LNCAP (cell line): ENCODE measurements around the gene COA1.

Experiments
- TF ChIP-seq, protein P1 (sequence below): fragments of 450-650 bp; IDR thresholded peaks from 2 replicates; pipeline ENCODE4 v1.5.1; 2017; ENCODE audit warnings: mild to moderate bottlenecking

COA1 gene

DNA sequence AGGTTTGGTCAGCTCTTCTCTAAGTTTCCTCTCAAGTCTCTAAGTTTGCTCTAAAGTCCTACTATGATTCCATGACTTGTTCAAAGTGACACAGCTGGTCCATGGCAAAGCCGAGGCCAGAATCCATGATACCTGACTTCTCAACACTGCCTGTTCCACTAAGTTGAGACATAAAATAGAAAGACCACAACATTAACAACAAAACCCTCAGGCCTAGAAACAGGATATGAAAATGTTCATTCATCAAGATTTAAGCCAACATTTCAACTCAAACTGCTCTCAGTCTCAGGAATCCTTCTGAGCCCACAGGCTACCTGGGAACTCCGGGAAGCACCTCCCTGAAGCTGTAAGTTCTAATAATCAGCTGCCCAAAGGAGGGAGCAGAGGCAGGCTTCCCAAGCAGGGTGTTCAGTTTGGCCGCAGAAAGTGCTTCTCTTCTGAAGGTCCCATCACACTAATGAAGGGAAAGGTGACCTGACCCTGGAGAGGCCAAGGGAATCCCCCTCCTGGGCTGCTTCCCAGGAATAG, 83.6 kb downstream of the COA1 start:
- TF ChIP-seq, protein P1, sequence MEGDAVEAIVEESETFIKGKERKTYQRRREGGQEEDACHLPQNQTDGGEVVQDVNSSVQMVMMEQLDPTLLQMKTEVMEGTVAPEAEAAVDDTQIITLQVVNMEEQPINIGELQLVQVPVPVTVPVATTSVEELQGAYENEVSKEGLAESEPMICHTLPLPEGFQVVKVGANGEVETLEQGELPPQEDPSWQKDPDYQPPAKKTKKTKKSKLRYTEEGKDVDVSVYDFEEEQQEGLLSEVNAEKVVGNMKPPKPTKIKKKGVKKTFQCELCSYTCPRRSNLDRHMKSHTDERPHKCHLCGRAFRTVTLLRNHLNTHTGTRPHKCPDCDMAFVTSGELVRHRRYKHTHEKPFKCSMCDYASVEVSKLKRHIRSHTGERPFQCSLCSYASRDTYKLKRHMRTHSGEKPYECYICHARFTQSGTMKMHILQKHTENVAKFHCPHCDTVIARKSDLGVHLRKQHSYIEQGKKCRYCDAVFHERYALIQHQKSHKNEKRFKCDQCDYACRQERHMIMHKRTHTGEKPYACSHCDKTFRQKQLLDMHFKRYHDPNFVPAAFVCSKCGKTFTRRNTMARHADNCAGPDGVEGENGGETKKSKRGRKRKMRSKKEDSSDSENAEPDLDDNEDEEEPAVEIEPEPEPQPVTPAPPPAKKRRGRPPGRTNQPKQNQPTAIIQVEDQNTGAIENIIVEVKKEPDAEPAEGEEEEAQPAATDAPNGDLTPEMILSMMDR = no peak

DNA sequence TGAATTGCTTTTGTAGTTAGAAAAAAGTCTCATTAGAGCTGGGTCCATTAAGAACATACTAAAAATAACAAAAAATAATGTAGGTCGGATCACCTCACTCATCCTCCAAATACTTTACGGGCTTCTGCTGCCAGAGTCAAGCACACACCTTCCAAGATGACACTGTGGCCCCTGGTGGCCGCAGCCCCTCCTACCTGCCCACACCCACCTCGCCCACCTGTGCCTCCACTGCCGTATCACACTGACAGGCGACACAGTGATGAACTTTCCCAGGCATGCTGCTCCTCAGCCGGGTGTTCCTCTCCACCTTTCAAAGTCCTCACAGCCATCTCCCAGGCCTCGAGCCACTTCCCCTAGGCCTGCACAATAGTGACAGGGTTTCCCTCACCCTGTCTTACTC, 85.5 kb downstream of the COA1 start:
- TF ChIP-seq, protein P1 = no peak

DNA sequence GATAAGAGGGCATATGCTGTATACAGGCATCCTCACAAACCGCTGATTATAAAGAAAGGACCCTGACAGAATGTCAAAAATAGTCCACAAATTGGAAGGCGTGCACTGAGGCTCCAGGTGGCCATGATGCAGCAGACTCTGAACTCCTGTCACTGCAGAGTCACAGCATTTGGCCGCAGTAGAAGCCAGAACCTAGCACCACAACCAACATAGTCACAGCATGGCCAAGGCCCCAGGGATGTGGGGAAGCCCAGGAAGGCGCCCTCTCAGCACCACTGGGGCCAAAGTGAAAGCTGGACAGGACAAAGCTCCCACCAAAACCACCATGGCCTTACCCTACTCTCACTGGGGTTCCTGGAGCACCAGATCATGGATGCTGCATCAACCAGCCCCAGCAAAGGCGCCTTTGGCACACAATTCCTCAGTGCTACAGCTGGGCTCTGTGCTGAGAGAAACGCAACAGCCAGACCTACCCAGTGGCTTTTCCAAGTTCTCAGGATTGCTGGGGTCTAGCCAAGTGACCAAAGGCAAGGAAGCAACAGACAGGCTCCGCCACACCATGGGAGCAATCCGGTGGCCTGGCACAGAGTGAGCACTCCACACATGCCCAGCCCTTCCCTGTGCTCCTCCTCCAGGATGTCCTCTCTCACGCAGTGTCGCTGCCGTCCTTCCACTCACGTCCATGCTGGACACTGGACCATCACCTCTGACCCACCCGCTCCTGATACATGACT, 86.3 kb downstream of the COA1 start:
- TF ChIP-seq, protein P1 = no peak

DNA sequence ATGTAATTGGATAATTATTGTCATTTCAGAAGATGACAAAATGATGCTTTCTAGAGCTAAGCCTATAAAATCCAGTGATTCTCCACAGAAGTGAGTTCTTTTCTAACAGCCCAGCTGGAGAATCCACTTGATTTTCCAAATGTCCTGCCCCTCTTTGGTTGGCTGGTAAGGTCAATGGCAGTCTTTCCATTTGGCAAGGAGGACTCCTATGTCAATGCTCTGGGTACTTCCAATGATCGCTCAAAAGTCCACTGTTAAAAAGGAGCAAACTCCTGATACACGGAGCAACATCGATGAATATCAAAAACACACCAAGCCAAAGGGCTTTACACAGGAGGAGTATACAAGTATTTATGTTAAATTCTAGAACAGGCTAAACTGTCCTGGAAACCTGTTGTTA, 88.6 kb downstream of the COA1 start:
- TF ChIP-seq, protein P1 = no peak

DNA sequence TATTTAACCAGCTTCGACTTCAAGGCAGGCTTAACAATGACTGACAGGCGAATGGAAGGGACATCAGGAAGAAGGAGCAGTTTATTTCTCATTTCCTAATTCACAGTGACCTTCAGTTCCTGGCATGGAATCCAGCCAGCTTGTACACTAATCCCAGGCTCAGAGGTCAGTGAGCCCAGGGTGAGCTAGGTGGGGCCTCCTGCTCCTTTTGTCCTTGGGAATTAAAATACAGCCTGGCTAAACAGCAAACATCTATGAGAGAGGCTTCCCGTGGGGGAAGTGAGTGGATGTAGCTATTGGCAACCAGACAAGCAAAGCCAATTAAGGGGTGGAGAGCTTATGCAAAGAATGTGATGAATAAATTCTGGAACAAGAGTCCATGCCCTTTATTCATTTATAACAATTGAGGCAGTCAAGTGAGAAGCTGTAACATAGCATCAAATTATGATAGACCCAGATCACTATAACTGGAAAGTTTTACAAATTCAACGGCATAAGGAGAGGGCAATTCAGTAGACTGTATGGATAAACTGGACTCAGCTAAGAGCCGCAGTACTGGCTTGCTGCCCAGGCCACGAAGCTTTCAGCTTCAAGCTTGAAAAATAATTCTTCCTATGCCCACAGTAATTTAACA, 89.3 kb downstream of the COA1 start:
- TF ChIP-seq, protein P1 = no peak

DNA sequence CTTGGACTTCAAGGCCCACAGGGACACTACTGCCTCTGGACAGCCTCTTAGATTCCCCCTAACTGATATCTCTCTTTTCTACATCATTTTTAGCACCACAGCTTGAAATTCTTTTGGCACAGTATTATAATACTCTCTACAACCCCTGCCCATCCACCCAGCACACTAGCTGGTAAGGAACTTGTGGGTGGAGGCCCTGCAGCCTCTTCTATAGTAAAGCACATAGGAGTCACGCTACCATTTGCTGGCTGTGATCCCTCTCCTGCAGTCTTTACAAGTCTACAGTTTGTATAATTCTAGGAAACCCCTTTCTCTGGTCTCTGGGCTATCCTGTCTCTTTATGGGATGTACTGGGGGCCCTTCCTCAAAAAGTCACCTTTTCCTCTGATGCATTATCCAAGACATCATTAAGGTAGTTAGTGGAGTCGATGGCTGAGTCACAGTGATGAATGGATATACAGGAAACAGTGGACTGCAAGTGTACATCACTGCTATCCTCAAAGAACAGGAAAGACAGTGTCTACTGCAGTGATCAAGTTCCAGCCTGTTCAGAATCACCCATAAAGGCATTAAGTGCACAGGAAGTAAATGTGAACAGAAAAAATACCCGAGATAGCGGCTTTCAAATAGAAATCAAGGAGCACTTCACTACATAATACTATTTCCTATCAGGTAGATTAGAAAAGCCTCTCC, 92.1 kb downstream of the COA1 start:
- TF ChIP-seq, protein P1 = no peak

DNA sequence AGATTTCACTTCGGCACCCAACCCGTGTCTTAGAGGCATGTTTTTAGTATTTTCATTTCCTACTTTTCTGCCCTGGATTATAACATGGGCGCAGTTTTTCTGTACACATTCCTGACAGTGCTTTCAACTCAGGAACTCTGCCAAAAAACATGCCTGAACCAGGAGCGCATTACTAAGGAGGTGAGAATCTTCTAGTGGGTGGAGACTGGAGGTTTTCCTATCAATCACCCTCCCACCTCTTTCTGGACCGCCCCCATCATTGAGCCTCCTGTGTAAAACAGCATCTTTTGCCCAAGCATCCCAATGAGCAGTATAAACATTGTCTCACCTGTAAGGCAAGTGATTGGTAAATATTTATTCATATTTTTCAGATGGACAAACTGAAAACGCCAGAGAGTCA, 93.2 kb downstream of the COA1 start:
- TF ChIP-seq, protein P1 = no peak
